B cell (primary cell): Measurements from ENCODE around the gene HSDL2.

ENCODE experiments used
- CTCF ChIP-seq: fragments of 200-600 bp; IDR thresholded peaks from one replicate; pipeline ENCODE4 v1.8.0; 2022; ENCODE audit warnings: antibody characterized with exemption, mild to moderate bottlenecking
- EZH2 ChIP-seq: IDR thresholded peaks from 2 replicates; pipeline ENCODE4 v1.6.1; 2012; ENCODE audit warnings: borderline replicate concordance, low read depth, mild to moderate bottlenecking, moderate library complexity, low read length; ENCODE audit not compliant: insufficient read depth, poor library complexity, severe bottlenecking

- TF ChIP-seq CTCF (no peak), EZH2 (no peak)
Observed at GRCh38 chr9:112473986-112474385, 94.1 kb downstream of the HSDL2 start.
